Naive thymus-derived CD4-positive, alpha-beta T cell (primary cell): ENCODE results near the gene C15orf40. TPM values are rescaled to one million over a fixed set of nuclear protein-coding genes. Genes with fewer than 3 reads are reported as not detected.
A peak's percentile ranks its signal among the peaks of the same experiment; 100 is the strongest.

Experiments used
- ATAC-seq: fragments of 150-1000 bp; cut with Tn5 transposase; 2 replicates; pipeline ENCODE4 v1.10.0; 2021; ENCODE audit warnings: mild to moderate bottlenecking, moderate library complexity
- CTCF ChIA-PET: fragments of 350-600 bp; sonication (Branson Sonifier 250); formaldehyde crosslinking; loops from one replicate; lab custom pipeline; 2021; ENCODE audit warnings: antibody characterized with exemption; lab: Charles Lee
- POLR2A ChIA-PET: fragments of 350-600 bp; sonication (Branson Sonifier 250); formaldehyde crosslinking; loops from one replicate; lab custom pipeline; 2021; ENCODE audit warnings: antibody characterized with exemption, inconsistent platforms; lab: Charles Lee
- DNase-seq, 9 donors: peaks; one replicate each; pipeline versions ENCODE4 v3.0.0 to v3.0.0-alpha.2; 2020 to 2022; ENCODE audit warnings: mixed read lengths in 1 of 9
- H3K27ac ChIP-seq: one replicate; pipeline ENCODE4 v1.7.0; 2013; ENCODE audit warnings: mild to moderate bottlenecking, low read depth, low read length, moderate library complexity
- H3K27me3 ChIP-seq, 2 donors: one replicate each; pipeline ENCODE4 v1.7.0; 2013; ENCODE audit warnings: low read length in 2 of 2, mild to moderate bottlenecking in 2 of 2, moderate library complexity in 2 of 2; ENCODE audit not compliant: control insufficient read depth in 2 of 2, insufficient read depth in 2 of 2
- H3K36me3 ChIP-seq, 3 experiments: 1 replicate in 2 of 3; 2 replicates in 1 of 3; pipeline ENCODE4 v1.7.0; 2013; ENCODE audit warnings: low read length in 3 of 3, mild to moderate bottlenecking in 3 of 3, moderate library complexity in 1 of 3; ENCODE audit not compliant: insufficient read depth in 3 of 3, control insufficient read depth in 2 of 3
- H3K4me1 ChIP-seq, 2 donors: one replicate each; pipeline ENCODE4 v1.7.0; 2013; ENCODE audit warnings: low read length in 2 of 2, mild to moderate bottlenecking in 2 of 2, moderate library complexity in 1 of 2; ENCODE audit not compliant: control insufficient read depth in 2 of 2, insufficient read depth in 2 of 2
- H3K4me3 ChIP-seq: 2 replicates; pipeline ENCODE4 v1.7.0; 2013; ENCODE audit warnings: mild to moderate bottlenecking, low read length
- H3K9me3 ChIP-seq, 3 experiments: 1 replicate in 2 of 3; 2 replicates in 1 of 3; pipeline ENCODE4 v1.7.0; 2013; ENCODE audit warnings: low read length in 3 of 3; ENCODE audit not compliant: control insufficient read depth in 2 of 3
- H3K27ac Mint-ChIP-seq, 9 donors: one replicate each; pipeline ENCODE4 v1.8.0; 2020 to 2022; ENCODE audit warnings: mixed read lengths in 9 of 9, mild to moderate bottlenecking in 8 of 9, moderate library complexity in 5 of 9, inconsistent platforms in 2 of 9
- H3K27me3 Mint-ChIP-seq, 5 donors: one replicate each; pipeline ENCODE4 v1.8.0; 2021 to 2022; ENCODE audit warnings: mixed read lengths in 5 of 5, mild to moderate bottlenecking in 1 of 5
- H3K36me3 Mint-ChIP-seq, 5 donors: one replicate each; pipeline ENCODE4 v1.8.0; 2020 to 2022; ENCODE audit warnings: mixed read lengths in 5 of 5, mild to moderate bottlenecking in 3 of 5, inconsistent platforms in 1 of 5
- H3K4me1 Mint-ChIP-seq, 7 donors: one replicate each; pipeline ENCODE4 v1.8.0; 2020 to 2022; ENCODE audit warnings: mixed read lengths in 7 of 7, mild to moderate bottlenecking in 3 of 7, inconsistent platforms in 1 of 7
- H3K4me3 Mint-ChIP-seq, 10 donors: one replicate each; pipeline ENCODE4 v1.8.0; 2020 to 2022; ENCODE audit warnings: mild to moderate bottlenecking in 10 of 10, mixed read lengths in 10 of 10, moderate library complexity in 6 of 10, inconsistent platforms in 2 of 10
- H3K9me3 Mint-ChIP-seq, 11 donors: one replicate each; pipeline ENCODE4 v1.8.0; 2020 to 2022; ENCODE audit warnings: mixed read lengths in 11 of 11, mild to moderate bottlenecking in 4 of 11, inconsistent platforms in 1 of 11, moderate library complexity in 1 of 11
- intact Hi-C, 2 donors: fragments of 100-400 bp; cut with micrococcal nuclease; formaldehyde crosslinking; loops; one replicate each; pipeline ENCODE4 v1.15.1; 2023
- polyA plus RNA-seq, 2 donors: library from polyadenylated mRNA; unstranded; fragments of 300-500 nt; fragmentation: Illumina TruSeq; gene quantifications; one replicate each; pipeline ENCODE4 v1.2.3, GENCODE V29; 2021
- total RNA-seq, 6 experiments: library from RNA in 5 of 6; stranded (reverse) in 5 of 6; gene quantifications; 1 replicate in 5 of 6; 2 replicates in 1 of 6; pipeline ENCODE4 v1.2.3 and lab custom pipeline; 2021 to 2026

The C15orf40 gene
- total and polyA plus RNA-seq, 7 experiments from 2014 or later: 12.1 to 82.3 (median 40.5) TPM

GRCh38 chr15:82972990-82973389 is 38.4 kb downstream of the C15orf40 start:
- POLR2A ChIA-PET: no interaction called here
- no peak overlapping the region for H3K27ac Mint-ChIP-seq
- CTCF ChIA-PET: no interaction called here
- H3K27me3 Mint-ChIP-seq: peaks cover 0 to 32% (median 0%) of the 10 kb centered on the region in 5 donors
- peaks cover 0 to 13% (median 0%) of the 10 kb centered on the region in 7 donors for H3K4me1 Mint-ChIP-seq
- Histone ChIP-seq H3K4me3 (no peak overlapping the region), H3K36me3 (no peaks in the 10 kb centered on the region), H3K4me1 (no peaks in the 10 kb centered on the region), H3K27me3 (no peaks in the 10 kb centered on the region), H3K9me3 (no peaks in the 10 kb centered on the region), H3K27ac (no peak overlapping the region)
- H3K36me3 Mint-ChIP-seq: peaks cover 0 to 12% (median 0%) of the 10 kb centered on the region in 5 donors
- DNase-seq (no peak), ATAC-seq (no peak)
- H3K4me3 Mint-ChIP-seq: no peak overlapping the region
- intact Hi-C loops: no loop called here
- no peaks in the 10 kb centered on the region for H3K9me3 Mint-ChIP-seq

- H3K4me3 ChIP-seq: no peak overlapping the region
- no peak overlapping the region for H3K27ac Mint-ChIP-seq
- H3K27me3 Mint-ChIP-seq: peaks cover 0 to 33% (median 0%) of the 10 kb centered on the region in 5 donors
- H3K9me3 ChIP-seq: no peaks in the 10 kb centered on the region
- H3K4me1 Mint-ChIP-seq: peaks cover 0 to 23% (median 0%) of the 10 kb centered on the region in 7 donors
- POLR2A ChIA-PET: no interaction called here
- intact Hi-C loops: no loop called here
- H3K4me3 Mint-ChIP-seq: no peak overlapping the region
- CTCF ChIA-PET: interaction anchor here (0.7 kb wide), 1 partner anchor 74 kb away, joined by 3 read pairs; no protein-coding TSS in a partner anchor
- DNase-seq: no peak
- no peaks in the 10 kb centered on the region for H3K36me3 ChIP-seq
- no peaks in the 10 kb centered on the region for H3K4me1 ChIP-seq
- H3K27ac ChIP-seq: no peak overlapping the region
- no peaks in the 10 kb centered on the region for H3K27me3 ChIP-seq
- ATAC-seq: no peak
- peaks cover 0 to 2% (median 0%) of the 10 kb centered on the region in 11 donors for H3K9me3 Mint-ChIP-seq
- peaks cover 0 to 7% (median 0%) of the 10 kb centered on the region in 5 donors for H3K36me3 Mint-ChIP-seq
Measured at GRCh38 chr15:82971218-82971984, 40.0 kb downstream of the C15orf40 start.

- Mint-ChIP-seq H3K4me3 (no peak overlapping the region), H3K36me3 (peaks cover 0 to 7% (median 0%) of the 10 kb centered on the region in 5 donors), H3K27me3 (peaks cover 0 to 33% (median 0%) of the 10 kb centered on the region in 5 donors), H3K9me3 (peaks cover 0 to 2% (median 0%) of the 10 kb centered on the region in 11 donors), H3K27ac (no peak overlapping the region), H3K4me1 (peaks cover 0 to 29% (median 0%) of the 10 kb centered on the region in 7 donors)
- intact Hi-C loops: no loop called here
- ATAC-seq: no peak
- DNase-seq: no peak
- no peak overlapping the region for H3K4me3 ChIP-seq
- H3K36me3 ChIP-seq: no peaks in the 10 kb centered on the region
- no peaks in the 10 kb centered on the region for H3K4me1 ChIP-seq
- CTCF ChIA-PET: interaction anchor here (0.7 kb wide), 1 partner anchor 73 kb away, joined by 3 read pairs; no protein-coding TSS in a partner anchor
- no peaks in the 10 kb centered on the region for H3K27me3 ChIP-seq
- H3K9me3 ChIP-seq: no peaks in the 10 kb centered on the region
- POLR2A ChIA-PET: no interaction called here
- H3K27ac ChIP-seq: no peak overlapping the region
Measured at GRCh38 chr15:82970696-82971095, 40.7 kb downstream of the C15orf40 start.

GRCh38 chr15:82970078-82970686 is 41.3 kb downstream of the C15orf40 start:
- H3K27ac Mint-ChIP-seq: no peak overlapping the region
- CTCF ChIA-PET: interaction anchor here (0.7 kb wide), 1 partner anchor 73 kb away, joined by 3 read pairs; no protein-coding TSS in a partner anchor
- peaks cover 0 to 2% (median 0%) of the 10 kb centered on the region in 11 donors for H3K9me3 Mint-ChIP-seq
- intact Hi-C loops: no loop called here
- H3K4me3 Mint-ChIP-seq: no peak overlapping the region
- H3K36me3 ChIP-seq: no peaks in the 10 kb centered on the region
- no peaks in the 10 kb centered on the region for H3K9me3 ChIP-seq
- H3K4me1 ChIP-seq: no peaks in the 10 kb centered on the region
- no peak overlapping the region for H3K27ac ChIP-seq
- H3K36me3 Mint-ChIP-seq: peaks cover 0 to 4% (median 0%) of the 10 kb centered on the region in 5 donors
- DNase-seq: no peak
- H3K27me3 Mint-ChIP-seq: peaks cover 0 to 31% (median 0%) of the 10 kb centered on the region in 5 donors
- POLR2A ChIA-PET: no interaction called here
- H3K4me3 ChIP-seq: no peak overlapping the region
- ATAC-seq: no peak
- H3K27me3 ChIP-seq: no peaks in the 10 kb centered on the region
- peaks cover 0 to 29% (median 0%) of the 10 kb centered on the region in 7 donors for H3K4me1 Mint-ChIP-seq

GRCh38 chr15:82969353-82969752 is 42.1 kb downstream of the C15orf40 start:
- intact Hi-C loops: no loop called here
- DNase-seq: no peak

GRCh38 chr15:82968066-82968465 is 43.4 kb downstream of the C15orf40 start:
- intact Hi-C loops: no loop called here
- ChIA-PET POLR2A (no interaction called here), CTCF (no interaction called here)
- Mint-ChIP-seq H3K9me3 (peaks cover 0 to 2% (median 0%) of the 10 kb centered on the region in 11 donors), H3K4me3 (no peak overlapping the region), H3K36me3 (peaks cover 0 to 3% (median 0%) of the 10 kb centered on the region in 5 donors), H3K27ac (no peak overlapping the region), H3K27me3 (peaks cover 0 to 34% (median 0%) of the 10 kb centered on the region in 5 donors), H3K4me1 (peaks cover 0 to 27% (median 0%) of the 10 kb centered on the region in 7 donors)
- no peak overlapping the region for H3K27ac ChIP-seq
- ATAC-seq (peak; percentile 38), DNase-seq (no peak)
- H3K4me1 ChIP-seq: no peaks in the 10 kb centered on the region
- H3K27me3 ChIP-seq: no peaks in the 10 kb centered on the region
- H3K36me3 ChIP-seq: no peaks in the 10 kb centered on the region
- H3K9me3 ChIP-seq: no peaks in the 10 kb centered on the region
- no peak overlapping the region for H3K4me3 ChIP-seq

More at GRCh38 chr15:82969353-82969752, 42.1 kb downstream of the C15orf40 start:
- H3K27me3 ChIP-seq: no peaks in the 10 kb centered on the region
- no peaks in the 10 kb centered on the region for H3K9me3 ChIP-seq
- Mint-ChIP-seq H3K27me3 (peaks cover 0 to 31% (median 0%) of the 10 kb centered on the region in 5 donors), H3K36me3 (peaks cover 0 to 3% (median 0%) of the 10 kb centered on the region in 5 donors), H3K4me3 (no peak overlapping the region), H3K4me1 (peaks cover 0 to 29% (median 0%) of the 10 kb centered on the region in 7 donors), H3K27ac (no peak overlapping the region), H3K9me3 (peaks cover 0 to 2% (median 0%) of the 10 kb centered on the region in 11 donors)
- no peak overlapping the region for H3K4me3 ChIP-seq
- POLR2A ChIA-PET: no interaction called here
- H3K4me1 ChIP-seq: no peaks in the 10 kb centered on the region
- H3K36me3 ChIP-seq: no peaks in the 10 kb centered on the region
- no peak for ATAC-seq
- CTCF ChIA-PET: interaction anchor here (0.6 to 0.7 kb wide), 2 partner anchors 10 to 41 kb away, joined by 3 read pairs; no protein-coding TSS in a partner anchor
- H3K27ac ChIP-seq: no peak overlapping the region
